Naive thymus-derived CD4-positive, alpha-beta T cell (primary cell): ENCODE measurements around the gene FOXP4. TPM values are rescaled to one million over a fixed set of nuclear protein-coding genes. Genes with fewer than 3 reads are reported as not detected.

ENCODE experiments used
- ATAC-seq: fragments of 150-1000 bp; cut with Tn5 transposase; 2 replicates; pipeline ENCODE4 v1.10.0; 2021; ENCODE audit warnings: mild to moderate bottlenecking, moderate library complexity
- CTCF ChIA-PET: fragments of 350-600 bp; sonication (Branson Sonifier 250); formaldehyde crosslinking; loops from one replicate; lab custom pipeline; 2021; ENCODE audit warnings: antibody characterized with exemption; lab: Charles Lee
- POLR2A ChIA-PET: fragments of 350-600 bp; sonication (Branson Sonifier 250); formaldehyde crosslinking; loops from one replicate; lab custom pipeline; 2021; ENCODE audit warnings: antibody characterized with exemption, inconsistent platforms; lab: Charles Lee
- DNase-seq, 9 donors: peaks; one replicate each; pipeline versions ENCODE4 v3.0.0 to v3.0.0-alpha.2; 2020 to 2022; ENCODE audit warnings: mixed read lengths in 1 of 9
- H3K27ac ChIP-seq: one replicate; pipeline ENCODE4 v1.7.0; 2013; ENCODE audit warnings: mild to moderate bottlenecking, low read depth, low read length, moderate library complexity
- H3K27me3 ChIP-seq, 2 donors: one replicate each; pipeline ENCODE4 v1.7.0; 2013; ENCODE audit warnings: low read length in 2 of 2, mild to moderate bottlenecking in 2 of 2, moderate library complexity in 2 of 2; ENCODE audit not compliant: control insufficient read depth in 2 of 2, insufficient read depth in 2 of 2
- H3K36me3 ChIP-seq, 3 experiments: 1 replicate in 2 of 3; 2 replicates in 1 of 3; pipeline ENCODE4 v1.7.0; 2013; ENCODE audit warnings: low read length in 3 of 3, mild to moderate bottlenecking in 3 of 3, moderate library complexity in 1 of 3; ENCODE audit not compliant: insufficient read depth in 3 of 3, control insufficient read depth in 2 of 3
- H3K4me1 ChIP-seq, 2 donors: one replicate each; pipeline ENCODE4 v1.7.0; 2013; ENCODE audit warnings: low read length in 2 of 2, mild to moderate bottlenecking in 2 of 2, moderate library complexity in 1 of 2; ENCODE audit not compliant: control insufficient read depth in 2 of 2, insufficient read depth in 2 of 2
- H3K4me3 ChIP-seq: 2 replicates; pipeline ENCODE4 v1.7.0; 2013; ENCODE audit warnings: mild to moderate bottlenecking, low read length
- H3K9me3 ChIP-seq, 3 experiments: 1 replicate in 2 of 3; 2 replicates in 1 of 3; pipeline ENCODE4 v1.7.0; 2013; ENCODE audit warnings: low read length in 3 of 3; ENCODE audit not compliant: control insufficient read depth in 2 of 3
- H3K27ac Mint-ChIP-seq, 9 donors: one replicate each; pipeline ENCODE4 v1.8.0; 2020 to 2022; ENCODE audit warnings: mixed read lengths in 9 of 9, mild to moderate bottlenecking in 8 of 9, moderate library complexity in 5 of 9, inconsistent platforms in 2 of 9
- H3K27me3 Mint-ChIP-seq, 5 donors: one replicate each; pipeline ENCODE4 v1.8.0; 2021 to 2022; ENCODE audit warnings: mixed read lengths in 5 of 5, mild to moderate bottlenecking in 1 of 5
- H3K36me3 Mint-ChIP-seq, 5 donors: one replicate each; pipeline ENCODE4 v1.8.0; 2020 to 2022; ENCODE audit warnings: mixed read lengths in 5 of 5, mild to moderate bottlenecking in 3 of 5, inconsistent platforms in 1 of 5
- H3K4me1 Mint-ChIP-seq, 7 donors: one replicate each; pipeline ENCODE4 v1.8.0; 2020 to 2022; ENCODE audit warnings: mixed read lengths in 7 of 7, mild to moderate bottlenecking in 3 of 7, inconsistent platforms in 1 of 7
- H3K4me3 Mint-ChIP-seq, 10 donors: one replicate each; pipeline ENCODE4 v1.8.0; 2020 to 2022; ENCODE audit warnings: mild to moderate bottlenecking in 10 of 10, mixed read lengths in 10 of 10, moderate library complexity in 6 of 10, inconsistent platforms in 2 of 10
- H3K9me3 Mint-ChIP-seq, 11 donors: one replicate each; pipeline ENCODE4 v1.8.0; 2020 to 2022; ENCODE audit warnings: mixed read lengths in 11 of 11, mild to moderate bottlenecking in 4 of 11, inconsistent platforms in 1 of 11, moderate library complexity in 1 of 11
- intact Hi-C, 2 donors: fragments of 100-400 bp; cut with micrococcal nuclease; formaldehyde crosslinking; loops; one replicate each; pipeline ENCODE4 v1.15.1; 2023
- microRNA-seq: library from miRNA; unstranded; fragments of <30 nt; microRNA quantifications from one replicate; pipeline ENCODE4 v1.2.0, GENCODE V29; 2022; ENCODE audit warnings: borderline microRNAs expressed
- polyA plus RNA-seq, 2 donors: library from polyadenylated mRNA; unstranded; fragments of 300-500 nt; fragmentation: Illumina TruSeq; gene quantifications; one replicate each; pipeline ENCODE4 v1.2.3, GENCODE V29; 2021
- total RNA-seq, 6 experiments: library from RNA in 5 of 6; stranded (reverse) in 5 of 6; gene quantifications; 1 replicate in 5 of 6; 2 replicates in 1 of 6; pipeline ENCODE4 v1.2.3 and lab custom pipeline; 2021 to 2026

FOXP4 gene
- total and polyA plus RNA-seq, 7 experiments from 2014 or later, result 0.07 to 7.6 (median 4.4) TPM

- Mint-ChIP-seq H3K27ac (no peak overlapping the region), H3K4me1 (no peaks in the 10 kb centered on the region), H3K36me3 (no peaks in the 10 kb centered on the region), H3K27me3 (peaks cover 0 to 19% (median 6%) of the 10 kb centered on the region in 5 donors), H3K4me3 (no peak overlapping the region), H3K9me3 (peaks cover 0 to 1% (median 0%) of the 10 kb centered on the region in 11 donors)
- DNase-seq (no peak), ATAC-seq (no peak)
- ChIA-PET POLR2A (no interaction called here), CTCF (no interaction called here)
- intact Hi-C loops, result no loop called here
- Histone ChIP-seq H3K9me3 (no peaks in the 10 kb centered on the region), H3K36me3 (no peaks in the 10 kb centered on the region), H3K4me1 (no peaks in the 10 kb centered on the region), H3K27ac (no peak overlapping the region), H3K27me3 (no peaks in the 10 kb centered on the region), H3K4me3 (no peak overlapping the region)
Measured at GRCh38 chr6:41650120-41650519, 103.9 kb downstream of the FOXP4 start.

- H3K9me3 Mint-ChIP-seq, result no peaks in the 10 kb centered on the region
- ChIA-PET POLR2A (no interaction called here), CTCF (no interaction called here)
- no peaks in the 10 kb centered on the region for H3K4me1 Mint-ChIP-seq
- H3K27ac ChIP-seq, result no peak overlapping the region
- no peak overlapping the region for H3K4me3 ChIP-seq
- intact Hi-C loops, result no loop called here
- H3K27me3 Mint-ChIP-seq, result peaks cover 5 to 15% (median 5%) of the 10 kb centered on the region in 5 donors
- ATAC-seq (no peak), DNase-seq (no peak)
- no peak overlapping the region for H3K4me3 Mint-ChIP-seq
- H3K27ac Mint-ChIP-seq, result peak overlapping the region in 2 of 9 donors; percentile 12 to 36
- no peaks in the 10 kb centered on the region for H3K36me3 ChIP-seq
- H3K36me3 Mint-ChIP-seq, result no peaks in the 10 kb centered on the region
- H3K9me3 ChIP-seq, result no peaks in the 10 kb centered on the region
- H3K4me1 ChIP-seq, result no peaks in the 10 kb centered on the region
- no peaks in the 10 kb centered on the region for H3K27me3 ChIP-seq
Measured at GRCh38 chr6:41651246-41651961, 105.2 kb downstream of the FOXP4 start.

Small RNA genes lying within 50 kb of the gene (microRNA-seq; reads per million reads assigned to microRNA genes)
- not detected for gene MIR4641

Other genes starting within 250 kb of the FOXP4 start
- gene NCR2, start 210.8 kb upstream of the FOXP4 start, total RNA-seq, result not detected
- gene NCR2, start 210.8 kb upstream of the FOXP4 start, polyA plus RNA-seq, result not detected
- gene MDFI, start 92.1 kb downstream of the FOXP4 start, total RNA-seq, result not detected
- not detected for gene MDFI, start 92.1 kb downstream of the FOXP4 start, polyA plus RNA-seq
- gene TFEB, start 189.2 kb downstream of the FOXP4 start, total RNA-seq, result 10 to 100 TPM in 3 of 5 experiments, 1 to 10 TPM in 2; 7.4 to 39.9 (median 11.8) TPM
- gene TFEB, start 189.2 kb downstream of the FOXP4 start, polyA plus RNA-seq, result 1 to 10 TPM; 2.4 to 6.0 TPM
- not detected for gene PGC, start 201.0 kb downstream of the FOXP4 start, total RNA-seq
- not detected for gene PGC, start 201.0 kb downstream of the FOXP4 start, polyA plus RNA-seq
- 10 to 100 TPM in 1 of 5 experiments, 1 to 10 TPM in 4; 5.1 to 10.6 (median 5.5) TPM for gene FRS3, start 233.5 kb downstream of the FOXP4 start, total RNA-seq
- gene FRS3, start 233.5 kb downstream of the FOXP4 start, polyA plus RNA-seq, result 1 to 10 TPM; 1.9 to 2.4 TPM
- gene PRICKLE4, start 234.4 kb downstream of the FOXP4 start, total RNA-seq, result under 1 TPM in 1 of 5 experiments, not detected in 4; 0.61 TPM
- not detected for gene PRICKLE4, start 234.4 kb downstream of the FOXP4 start, polyA plus RNA-seq
- 100 to 1,000 TPM; 114 to 193 (median 128) TPM for gene TOMM6, start 241.3 kb downstream of the FOXP4 start, total RNA-seq
- gene TOMM6, start 241.3 kb downstream of the FOXP4 start, polyA plus RNA-seq, result 100 to 1,000 TPM; 391 to 449 TPM